HG03354 (cell line): ENCODE data around the gene LGI4.
"Not testable (repeated sequence)": the region's sequence is repeated elsewhere in the genome, so short reads cannot be mapped to it uniquely, and the experiment has no call there.

Source experiments
- ATAC-seq: cut with Tn5 transposase; IDR thresholded peaks from one replicate; pipeline ENCODE4 v1.9.1; 2021; ENCODE audit warnings: mild to moderate bottlenecking; ENCODE audit not compliant: unreplicated experiment, poor library complexity, severe bottlenecking

The LGI4 gene

GRCh38 chr19:35143818-35144217 lies 9.0 kb upstream of the LGI4 start:
- ATAC-seq, result no peak

- ATAC-seq, result no peak
Measured at GRCh38 chr19:35143231-35143715, 8.4 kb upstream of the LGI4 start, which contains the start of gene FXYD7. FXYD7 (plus strand) TSS chr19:35143255; CDS start chr19:35143334, 79 bp downstream.

GRCh38 chr19:35142606-35143230 lies 7.9 kb upstream of the LGI4 start:
- ATAC-seq, result no peak

- peak; percentile 18 for ATAC-seq
Measured at GRCh38 chr19:35141837-35142605, 7.2 kb upstream of the LGI4 start.

GRCh38 chr19:35140962-35141836 lies 6.3 kb upstream of the LGI4 start:
- peak; percentile 71 for ATAC-seq

GRCh38 chr19:35140207-35140961 lies 5.5 kb upstream of the LGI4 start:
- no peak for ATAC-seq

- no peak for ATAC-seq
Measured at GRCh38 chr19:35138305-35138892, 3.5 kb upstream of the LGI4 start, which contains the start of gene FXYD1. FXYD1 (plus strand) TSS chr19:35138824; CDS start chr19:35140080, 1,256 bp downstream.

GRCh38 chr19:35136977-35137702 lies 2.3 kb upstream of the LGI4 start:
- no peak for ATAC-seq

GRCh38 chr19:35136231-35136630 lies 1.4 kb upstream of the LGI4 start:
- ATAC-seq, result no peak

GRCh38 chr19:35135389-35135909 lies 590 bp upstream of the LGI4 start:
- peak; percentile 58 for ATAC-seq

- no peak for ATAC-seq
Measured at GRCh38 chr19:35133826-35134225, 1.0 kb downstream of the LGI4 start.

GRCh38 chr19:35132254-35132653 lies 2.6 kb downstream of the LGI4 start:
- ATAC-seq, result no peak

- no peak for ATAC-seq
Measured at GRCh38 chr19:35130761-35131720, 3.8 kb downstream of the LGI4 start.

- ATAC-seq, result not testable (repeated sequence)
Measured at GRCh38 chr19:35129724-35130274, 5.1 kb downstream of the LGI4 start.

GRCh38 chr19:35128398-35129057 lies 6.3 kb downstream of the LGI4 start:
- ATAC-seq, result no peak

GRCh38 chr19:35127871-35128270 lies 7.0 kb downstream of the LGI4 start:
- no peak for ATAC-seq
